ENCODE measurements around the gene TRIM28. TPM values are rescaled to one million over a fixed set of nuclear protein-coding genes. Genes with fewer than 3 reads are reported as not detected.

Gene TRIM28
- total and polyA plus RNA-seq, 2 donors (not counting 3 experiments of a cell fraction or from before 2014, with no cell fraction given), result 429 to 521 TPM

DNA sequence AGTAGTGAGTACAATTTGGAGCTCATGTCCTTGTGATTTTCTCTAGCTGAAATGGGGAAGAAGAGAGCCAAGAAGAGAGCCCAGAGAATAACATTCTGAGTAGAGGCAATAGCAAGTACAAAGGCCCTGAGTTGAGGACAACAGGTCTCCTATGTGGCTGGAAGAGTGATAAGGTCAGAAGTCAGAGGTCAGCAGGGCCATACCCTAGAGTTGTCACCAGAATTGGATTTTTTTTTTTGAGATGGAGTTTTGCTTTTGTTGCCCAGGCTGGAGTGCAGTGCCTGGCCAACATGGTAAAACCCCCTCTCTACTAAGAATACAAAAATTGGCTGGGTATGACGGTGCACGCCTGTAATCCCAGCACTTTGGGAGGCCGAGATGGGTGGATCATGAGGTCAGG, 8.0 kb upstream of the TRIM28 start:
- Histone ChIP-seq H3K9me3 (replicated peaks; ENCODE audit: control insufficient read depth, insufficient read depth, low read length) (no peaks in the 10 kb centered on the region), H3K4me2 (ENCODE audit: insufficient read depth, low read length) (no peak overlapping the region), H3K79me2 (ENCODE audit: control insufficient read depth, insufficient read depth, low read length) (no peaks in the 10 kb centered on the region), H3K4me3 (replicated peaks in 1 of 3; ENCODE audit: insufficient read depth in 1 of 3, low read depth in 1 of 3, low read length in 3 of 3) (no peak overlapping the region), H3K36me3 (ENCODE audit: control insufficient read depth in 2 of 2, extremely low read depth in 1 of 2, insufficient read depth in 2 of 2, low read length in 2 of 2) (no peaks in the 10 kb centered on the region), H3K27ac (ENCODE audit: insufficient read depth, low read depth, low read length) (no peak overlapping the region), H3K9me1 (replicated peaks; ENCODE audit: control insufficient read depth, extremely low read depth, insufficient read depth, low read length) (no peaks in the 10 kb centered on the region), H2AFZ (ENCODE audit: low read depth, low read length) (no peak overlapping the region), H3K4me1 (ENCODE audit: control insufficient read depth, extremely low read depth, insufficient read depth, low read length) (peaks cover 6% of the 10 kb centered on the region), H3K27me3 (ENCODE audit: control insufficient read depth in 2 of 2, insufficient read depth in 2 of 2, low read length in 2 of 2) (peaks cover 21 to 34% of the 10 kb centered on the region in 2 experiments), H4K20me1 (replicated peaks; ENCODE audit: control insufficient read depth, extremely low read depth, insufficient read depth, low read length) (no peaks in the 10 kb centered on the region), H3K9ac (replicated peaks; ENCODE audit: extremely low read depth, insufficient read depth, low read length) (no peak overlapping the region)
- intact Hi-C loops (cut with micrococcal nuclease), result no loop called here
- no peak for DNase-seq (ENCODE audit: low read depth, low spot score)
- BruUV-seq (replicated peaks), result no TSS peak
- no peak for FAIRE-seq
- POLR2A ChIA-PET, result no interaction called here
- CTCF ChIA-PET, result interaction anchor here (0.6 kb wide), 1 partner anchor 16 kb away, joined by 3 read pairs; the partner anchor contains the start of gene ZBTB45
- TF ChIP-seq FOS (IDR thresholded peaks at IDR 0.05; ENCODE audit: borderline replicate concordance, insufficient read depth, low read length), result no peak
- dilution Hi-C loops (cut with MboI; ENCODE audit: extremely low pct_ligation_motif_present, low sequenced_read_pairs), result no loop called here

DNA sequence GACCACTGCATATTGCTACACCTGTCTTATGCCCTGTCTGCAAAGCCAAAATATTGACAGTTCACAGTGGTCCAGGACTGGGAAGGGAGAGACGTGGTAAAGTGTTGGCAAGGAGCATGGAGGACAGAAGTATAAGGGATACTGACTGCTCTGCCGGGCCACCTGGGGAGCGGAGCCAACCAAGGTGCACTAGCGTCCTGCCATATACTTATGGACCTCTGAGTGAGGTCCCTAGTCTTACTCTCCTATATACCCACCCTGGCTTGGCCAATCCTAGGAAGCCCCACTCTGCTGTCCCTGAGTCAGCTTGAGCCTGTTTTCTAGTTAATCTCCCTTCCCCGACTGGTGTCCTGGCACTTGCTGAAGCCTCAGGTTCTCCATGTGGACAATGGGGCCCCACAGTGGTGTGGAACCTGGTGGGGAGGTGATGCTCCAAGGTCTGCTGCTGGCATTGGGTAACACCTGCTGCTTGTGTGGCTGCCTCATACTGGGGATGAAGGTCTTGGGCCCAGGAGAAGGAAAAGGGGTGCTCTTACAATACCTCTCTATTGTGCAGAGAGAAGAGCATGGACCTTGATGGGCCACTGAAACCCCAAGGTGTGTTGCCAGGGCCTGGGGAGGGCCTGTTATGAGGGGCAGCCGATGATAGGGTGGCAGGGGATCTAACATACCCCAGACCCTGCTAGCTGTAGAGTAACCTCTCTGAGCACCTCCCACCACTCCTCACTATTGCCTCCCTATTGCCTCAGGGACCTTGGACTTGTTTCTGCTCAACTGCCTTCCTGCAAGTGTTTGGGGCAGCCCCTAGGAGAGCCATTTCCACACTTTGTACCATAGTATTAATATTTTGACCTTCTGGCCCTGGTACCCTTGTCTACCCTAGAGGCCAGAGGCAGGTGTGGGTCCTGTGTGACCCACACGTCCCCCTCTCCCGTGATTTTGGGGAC, 6.7 kb upstream of the TRIM28 start:
- POLR2A ChIA-PET, result no interaction called here
- CTCF ChIA-PET, result interaction anchor here (0.6 to 1.3 kb wide), 3 partner anchors 17 to 23 kb away, joined by 3 to 12 read pairs (median 5); partner anchors contain the start of gene ZBTB45
- Histone ChIP-seq H3K79me2 (ENCODE audit: control insufficient read depth, insufficient read depth, low read length) (no peaks in the 10 kb centered on the region), H3K9me1 (replicated peaks; ENCODE audit: control insufficient read depth, extremely low read depth, insufficient read depth, low read length) (no peaks in the 10 kb centered on the region), H3K9ac (replicated peaks; ENCODE audit: extremely low read depth, insufficient read depth, low read length) (no peak overlapping the region), H3K27me3 (ENCODE audit: control insufficient read depth in 2 of 2, insufficient read depth in 2 of 2, low read length in 2 of 2) (peaks cover 18 to 27% of the 10 kb centered on the region in 2 experiments), H3K9me3 (replicated peaks; ENCODE audit: control insufficient read depth, insufficient read depth, low read length) (no peaks in the 10 kb centered on the region), H3K4me3 (replicated peaks in 1 of 3; ENCODE audit: insufficient read depth in 1 of 3, low read depth in 1 of 3, low read length in 3 of 3) (no peak overlapping the region), H3K36me3 (ENCODE audit: control insufficient read depth in 2 of 2, extremely low read depth in 1 of 2, insufficient read depth in 2 of 2, low read length in 2 of 2) (no peaks in the 10 kb centered on the region), H3K27ac (ENCODE audit: insufficient read depth, low read depth, low read length) (no peak overlapping the region), H3K4me1 (ENCODE audit: control insufficient read depth, extremely low read depth, insufficient read depth, low read length) (peaks cover 6% of the 10 kb centered on the region), H4K20me1 (replicated peaks; ENCODE audit: control insufficient read depth, extremely low read depth, insufficient read depth, low read length) (no peaks in the 10 kb centered on the region), H2AFZ (ENCODE audit: low read depth, low read length) (no peak overlapping the region), H3K4me2 (ENCODE audit: insufficient read depth, low read length) (no peak overlapping the region)
- no peak for FAIRE-seq
- DNase-seq (ENCODE audit: low read depth, low spot score), result no peak
- TF ChIP-seq EZH2 (IDR thresholded peaks at IDR 0.05; ENCODE audit: borderline replicate concordance, low read depth, low read length, severe bottlenecking) (no peak), JUN (IDR thresholded peaks at IDR 0.05; ENCODE audit: borderline replicate concordance, insufficient read depth, insufficient read length, low read depth) (no peak), POLR2A (IDR thresholded peaks at IDR 0.05; ENCODE audit: low read depth, low read length) (no peak), POLR2AphosphoS5 (IDR thresholded peaks at IDR 0.05; ENCODE audit: insufficient read depth, low read depth, low read length) (no peak), FOS (IDR thresholded peaks at IDR 0.05; ENCODE audit: borderline replicate concordance, insufficient read depth, low read length) (no peak), MYC (IDR thresholded peaks at IDR 0.05; ENCODE audit: low read depth, low read length) (no peak), GATA2 (IDR thresholded peaks at IDR 0.05; ENCODE audit: insufficient read depth, insufficient read length, low read depth, low read length) (no peak)
- TF ChIP-seq, protein P1, sequence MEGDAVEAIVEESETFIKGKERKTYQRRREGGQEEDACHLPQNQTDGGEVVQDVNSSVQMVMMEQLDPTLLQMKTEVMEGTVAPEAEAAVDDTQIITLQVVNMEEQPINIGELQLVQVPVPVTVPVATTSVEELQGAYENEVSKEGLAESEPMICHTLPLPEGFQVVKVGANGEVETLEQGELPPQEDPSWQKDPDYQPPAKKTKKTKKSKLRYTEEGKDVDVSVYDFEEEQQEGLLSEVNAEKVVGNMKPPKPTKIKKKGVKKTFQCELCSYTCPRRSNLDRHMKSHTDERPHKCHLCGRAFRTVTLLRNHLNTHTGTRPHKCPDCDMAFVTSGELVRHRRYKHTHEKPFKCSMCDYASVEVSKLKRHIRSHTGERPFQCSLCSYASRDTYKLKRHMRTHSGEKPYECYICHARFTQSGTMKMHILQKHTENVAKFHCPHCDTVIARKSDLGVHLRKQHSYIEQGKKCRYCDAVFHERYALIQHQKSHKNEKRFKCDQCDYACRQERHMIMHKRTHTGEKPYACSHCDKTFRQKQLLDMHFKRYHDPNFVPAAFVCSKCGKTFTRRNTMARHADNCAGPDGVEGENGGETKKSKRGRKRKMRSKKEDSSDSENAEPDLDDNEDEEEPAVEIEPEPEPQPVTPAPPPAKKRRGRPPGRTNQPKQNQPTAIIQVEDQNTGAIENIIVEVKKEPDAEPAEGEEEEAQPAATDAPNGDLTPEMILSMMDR (IDR thresholded peaks at IDR 0.05; ENCODE audit: extremely low read depth in 1 of 2, insufficient read depth in 1 of 2, low read depth in 1 of 2, low read length in 2 of 2), result no peak
- TF ChIP-seq, protein P2, sequence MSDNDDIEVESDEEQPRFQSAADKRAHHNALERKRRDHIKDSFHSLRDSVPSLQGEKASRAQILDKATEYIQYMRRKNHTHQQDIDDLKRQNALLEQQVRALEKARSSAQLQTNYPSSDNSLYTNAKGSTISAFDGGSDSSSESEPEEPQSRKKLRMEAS (IDR thresholded peaks at IDR 0.05; ENCODE audit: insufficient read depth, insufficient read length), result no peak
- intact Hi-C loops (cut with micrococcal nuclease) (no loop called here), dilution Hi-C loops (cut with MboI; ENCODE audit: extremely low pct_ligation_motif_present, low sequenced_read_pairs) (no loop called here)
- BruUV-seq (replicated peaks), result no TSS peak
